ENCODE results near the gene TRIM37.
"Not testable (repeated sequence)": the region's sequence is repeated elsewhere in the genome, so short reads cannot be mapped to it uniquely, and the experiment has no call there.

The TRIM37 gene

GRCh38 chr17:58991718-58992331 lies 114.9 kb downstream of the TRIM37 start:
- DNase-seq = no peak

GRCh38 chr17:58989629-58990028 lies 117.1 kb downstream of the TRIM37 start:
- no peak for DNase-seq

- DNase-seq = no peak
These were observed 120.7 kb downstream of the TRIM37 start for GRCh38 chr17:58985971-58986370.

GRCh38 chr17:58985367-58985766 lies 121.3 kb downstream of the TRIM37 start:
- no peak for DNase-seq

GRCh38 chr17:58982626-58983025 lies 124.1 kb downstream of the TRIM37 start:
- DNase-seq = no peak

- no peak for DNase-seq
These were observed 125.8 kb downstream of the TRIM37 start for GRCh38 chr17:58980706-58981481.

- no peak for DNase-seq
These were observed 130.1 kb downstream of the TRIM37 start for GRCh38 chr17:58976541-58976940.

GRCh38 chr17:58974354-58974753 lies 132.3 kb downstream of the TRIM37 start:
- no peak for DNase-seq

GRCh38 chr17:58970609-58971450 lies 135.8 kb downstream of the TRIM37 start:
- no peak for DNase-seq

GRCh38 chr17:58969612-58970011 lies 137.1 kb downstream of the TRIM37 start:
- DNase-seq = no peak

- no peak for DNase-seq
These were observed 137.5 kb downstream of the TRIM37 start for GRCh38 chr17:58969156-58969555.

- DNase-seq = no peak
These were observed 138.1 kb downstream of the TRIM37 start for GRCh38 chr17:58968426-58969061.

GRCh38 chr17:58966208-58966607 lies 140.5 kb downstream of the TRIM37 start:
- no peak for DNase-seq

GRCh38 chr17:58965221-58965620 lies 141.5 kb downstream of the TRIM37 start:
- no peak for DNase-seq

GRCh38 chr17:58960068-58960467 lies 146.6 kb downstream of the TRIM37 start:
- no peak for DNase-seq

- DNase-seq = not testable (repeated sequence)
These were observed 149.0 kb downstream of the TRIM37 start for GRCh38 chr17:58957725-58958073.

- DNase-seq = no peak
These were observed 149.5 kb downstream of the TRIM37 start for GRCh38 chr17:58956997-58957724.

GRCh38 chr17:58954358-58954757 lies 152.3 kb downstream of the TRIM37 start:
- not testable (repeated sequence) for DNase-seq

GRCh38 chr17:58947824-58948223 lies 158.9 kb downstream of the TRIM37 start:
- DNase-seq = no peak

- no peak for DNase-seq
These were observed 159.3 kb downstream of the TRIM37 start for GRCh38 chr17:58947411-58947810.

GRCh38 chr17:58944166-58944565 lies 162.5 kb downstream of the TRIM37 start:
- no peak for DNase-seq

- DNase-seq = no peak
These were observed 170.4 kb downstream of the TRIM37 start for GRCh38 chr17:58936295-58936694.

All from effector CD8-positive, alpha-beta T cell (primary cell).